ENCODE data around the gene CAMTA1.
A peak's percentile ranks its signal among the peaks of the same experiment; 100 is the strongest.

Gene CAMTA1

DNA sequence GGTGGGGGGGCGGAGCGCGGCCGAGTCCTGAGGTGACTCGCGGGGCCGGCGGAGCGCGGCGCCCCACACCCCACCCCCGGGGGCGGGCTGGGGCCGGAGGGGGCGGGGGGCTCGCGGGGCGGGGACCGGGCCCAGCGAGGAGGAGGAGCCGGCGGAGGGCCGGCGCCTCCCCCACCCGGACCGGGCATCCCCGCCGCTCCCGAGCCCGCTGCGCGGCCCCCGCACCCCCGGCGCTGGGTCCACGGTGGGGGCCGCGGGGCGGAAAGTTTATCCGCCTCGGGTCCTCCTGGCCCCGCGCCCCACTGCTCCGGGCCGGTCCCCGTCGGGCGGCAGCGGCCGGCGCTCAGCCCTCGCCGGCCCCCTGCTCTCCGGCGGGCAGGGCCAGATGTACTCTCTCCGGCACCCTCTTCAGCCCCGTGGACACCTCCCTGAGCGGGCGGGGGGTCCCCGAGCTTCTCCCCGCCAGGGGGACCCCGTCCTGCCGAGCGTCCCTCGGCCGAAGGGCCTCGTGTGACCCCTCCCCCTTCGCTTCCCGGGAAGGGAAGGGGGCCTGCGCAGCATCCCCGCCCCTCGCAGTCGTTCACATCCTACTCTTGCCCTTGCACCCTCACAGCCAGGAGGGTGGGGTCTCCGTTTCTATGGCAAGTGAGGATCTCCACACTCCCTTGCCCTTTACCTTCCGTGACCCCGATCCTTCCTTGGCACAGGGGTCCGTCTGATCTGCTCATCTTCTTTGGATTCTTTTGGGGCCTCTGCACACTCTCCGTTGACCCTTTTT is 663 bp downstream of the CAMTA1 start:
- H3K4me3 ChIP-seq (ENCODE audit: low read length), result peak overlapping the region; percentile 86
- peak overlapping the region; percentile 37; the same call in 1 of the 2 replicates for H2AFZ ChIP-seq (ENCODE audit: low read length)
- peak; percentile 32 for DNase-seq
- peak overlapping the region; percentile 97 for H3K4me2 ChIP-seq (ENCODE audit: low read depth, low read length)
- H3K36me3 ChIP-seq (replicated peaks; ENCODE audit: insufficient read depth, low read length), result no peaks in the 10 kb centered on the region
- H3K4me1 ChIP-seq (ENCODE audit: low read length), result peaks cover 8% of the 10 kb centered on the region; the same call in 1 of the 2 replicates
- H3F3A ChIP-seq (ENCODE audit: insufficient read depth, low read length), result peaks cover 6% of the 10 kb centered on the region; the same call in 1 of the 2 replicates
- no peak overlapping the region for H3K27ac ChIP-seq (ENCODE audit: low read length)
- no peaks in the 10 kb centered on the region for H3K9me3 ChIP-seq (replicated peaks; ENCODE audit: insufficient read depth, low read length)
- H3K27me3 ChIP-seq (replicated peaks; ENCODE audit: insufficient read depth, low read length), result no peaks in the 10 kb centered on the region
- no peak for TF ChIP-seq EZH2 (optimal IDR thresholded peaks at IDR 0.05; ENCODE audit: low read depth, low read length)
- TF ChIP-seq, protein P1, sequence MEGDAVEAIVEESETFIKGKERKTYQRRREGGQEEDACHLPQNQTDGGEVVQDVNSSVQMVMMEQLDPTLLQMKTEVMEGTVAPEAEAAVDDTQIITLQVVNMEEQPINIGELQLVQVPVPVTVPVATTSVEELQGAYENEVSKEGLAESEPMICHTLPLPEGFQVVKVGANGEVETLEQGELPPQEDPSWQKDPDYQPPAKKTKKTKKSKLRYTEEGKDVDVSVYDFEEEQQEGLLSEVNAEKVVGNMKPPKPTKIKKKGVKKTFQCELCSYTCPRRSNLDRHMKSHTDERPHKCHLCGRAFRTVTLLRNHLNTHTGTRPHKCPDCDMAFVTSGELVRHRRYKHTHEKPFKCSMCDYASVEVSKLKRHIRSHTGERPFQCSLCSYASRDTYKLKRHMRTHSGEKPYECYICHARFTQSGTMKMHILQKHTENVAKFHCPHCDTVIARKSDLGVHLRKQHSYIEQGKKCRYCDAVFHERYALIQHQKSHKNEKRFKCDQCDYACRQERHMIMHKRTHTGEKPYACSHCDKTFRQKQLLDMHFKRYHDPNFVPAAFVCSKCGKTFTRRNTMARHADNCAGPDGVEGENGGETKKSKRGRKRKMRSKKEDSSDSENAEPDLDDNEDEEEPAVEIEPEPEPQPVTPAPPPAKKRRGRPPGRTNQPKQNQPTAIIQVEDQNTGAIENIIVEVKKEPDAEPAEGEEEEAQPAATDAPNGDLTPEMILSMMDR (IDR thresholded peaks at IDR 0.05; ENCODE audit: low read length), result no peak
- no peak for TF ChIP-seq EZH2phosphoT487 (IDR thresholded peaks at IDR 0.05; ENCODE audit: low read length)
- H4K20me1 ChIP-seq (ENCODE audit: insufficient read depth, low read length), result peaks cover 11% of the 10 kb centered on the region; the same call in 1 of the 2 replicates
- H3K79me2 ChIP-seq (ENCODE audit: low read length), result peaks cover 50% of the 10 kb centered on the region
- peak overlapping the region; percentile 54; the same call in 1 of the 2 replicates for H3K9ac ChIP-seq (ENCODE audit: low read length)
- no peaks in the 10 kb centered on the region for H3K9me2 ChIP-seq (replicated peaks; ENCODE audit: insufficient read depth, low read length)

DNA sequence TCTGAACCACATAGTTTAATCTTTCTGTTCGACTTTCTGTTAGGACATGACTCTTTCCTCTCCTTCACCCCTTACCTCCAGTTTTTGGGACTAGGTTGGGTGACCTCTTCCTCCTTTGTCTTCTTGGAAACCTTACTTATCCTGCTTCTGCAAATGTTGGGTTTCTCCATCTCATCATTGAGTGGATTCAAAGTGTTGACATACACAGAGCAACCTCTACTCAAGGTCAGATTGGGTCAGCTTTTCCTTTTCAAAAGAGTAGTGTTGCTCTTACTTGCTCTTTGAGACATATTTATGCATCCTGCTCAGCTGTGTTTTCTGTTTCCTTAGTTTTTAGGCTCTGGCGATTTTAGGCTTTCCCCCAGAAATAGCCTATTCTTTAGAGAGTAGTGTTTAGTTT is 3.7 kb downstream of the CAMTA1 start:
- H3K9me3 ChIP-seq (replicated peaks; ENCODE audit: insufficient read depth, low read length), result no peaks in the 10 kb centered on the region
- H3K4me1 ChIP-seq (ENCODE audit: low read length), result peaks cover 8% of the 10 kb centered on the region; the same call in 1 of the 2 replicates
- DNase-seq, result no peak
- H3K36me3 ChIP-seq (replicated peaks; ENCODE audit: insufficient read depth, low read length), result no peaks in the 10 kb centered on the region
- peaks cover 4% of the 10 kb centered on the region; the same call in 1 of the 2 replicates for H3F3A ChIP-seq (ENCODE audit: insufficient read depth, low read length)
- H3K79me2 ChIP-seq (ENCODE audit: low read length), result peaks cover 79% of the 10 kb centered on the region
- no peak for TF ChIP-seq EZH2 (optimal IDR thresholded peaks at IDR 0.05; ENCODE audit: low read depth, low read length)
- TF ChIP-seq EZH2phosphoT487 (IDR thresholded peaks at IDR 0.05; ENCODE audit: low read length), result no peak
- TF ChIP-seq, protein P1 (IDR thresholded peaks at IDR 0.05; ENCODE audit: low read length), result no peak
- H3K4me2 ChIP-seq (ENCODE audit: low read depth, low read length), result no peak overlapping the region
- H3K27me3 ChIP-seq (replicated peaks; ENCODE audit: insufficient read depth, low read length), result no peaks in the 10 kb centered on the region
- H3K4me3 ChIP-seq (ENCODE audit: low read length), result no peak overlapping the region
- no peak overlapping the region for H2AFZ ChIP-seq (ENCODE audit: low read length)
- no peak overlapping the region for H3K27ac ChIP-seq (ENCODE audit: low read length)
- H3K9ac ChIP-seq (ENCODE audit: low read length), result no peak overlapping the region
- peaks cover 11% of the 10 kb centered on the region; the same call in 1 of the 2 replicates for H4K20me1 ChIP-seq (ENCODE audit: insufficient read depth, low read length)
- no peaks in the 10 kb centered on the region for H3K9me2 ChIP-seq (replicated peaks; ENCODE audit: insufficient read depth, low read length)

DNA sequence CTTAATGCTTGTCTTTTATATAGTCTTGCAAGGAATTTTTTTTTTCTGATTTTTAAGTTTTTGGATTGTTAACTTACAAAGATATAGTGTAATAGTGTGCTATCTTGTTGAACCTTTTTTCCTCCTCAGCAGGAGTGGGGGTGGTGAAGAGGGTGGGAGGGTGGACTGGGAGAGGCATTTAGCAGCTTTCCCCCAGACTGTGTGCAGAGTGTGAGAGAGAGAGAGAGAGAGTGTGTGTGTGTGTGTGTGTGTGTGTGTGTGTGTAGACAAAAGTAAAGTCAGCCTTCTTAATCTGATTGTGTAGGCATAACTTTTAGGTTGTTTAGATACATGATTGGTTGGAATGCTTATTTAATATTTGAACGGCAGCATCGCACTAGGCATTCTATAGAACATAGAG is 4.9 kb downstream of the CAMTA1 start:
- Histone ChIP-seq H3K4me3 (ENCODE audit: low read length) (no peak overlapping the region), H3K9me2 (replicated peaks; ENCODE audit: insufficient read depth, low read length) (no peaks in the 10 kb centered on the region), H3K36me3 (replicated peaks; ENCODE audit: insufficient read depth, low read length) (no peaks in the 10 kb centered on the region), H3K9me3 (replicated peaks; ENCODE audit: insufficient read depth, low read length) (no peaks in the 10 kb centered on the region), H3K27ac (ENCODE audit: low read length) (no peak overlapping the region), H2AFZ (ENCODE audit: low read length) (no peak overlapping the region), H3K79me2 (ENCODE audit: low read length) (peaks cover 88% of the 10 kb centered on the region), H3K4me1 (ENCODE audit: low read length) (peaks cover 8% of the 10 kb centered on the region; the same call in 1 of the 2 replicates), H3F3A (ENCODE audit: insufficient read depth, low read length) (no peaks in the 10 kb centered on the region; the same call in 1 of the 2 replicates), H4K20me1 (ENCODE audit: insufficient read depth, low read length) (peaks cover 11% of the 10 kb centered on the region; the same call in 1 of the 2 replicates), H3K9ac (ENCODE audit: low read length) (no peak overlapping the region), H3K4me2 (ENCODE audit: low read depth, low read length) (no peak overlapping the region), H3K27me3 (replicated peaks; ENCODE audit: insufficient read depth, low read length) (no peaks in the 10 kb centered on the region)
- TF ChIP-seq EZH2phosphoT487 (IDR thresholded peaks at IDR 0.05; ENCODE audit: low read length), result no peak
- no peak for TF ChIP-seq EZH2 (optimal IDR thresholded peaks at IDR 0.05; ENCODE audit: low read depth, low read length)
- TF ChIP-seq, protein P1 (IDR thresholded peaks at IDR 0.05; ENCODE audit: low read length), result no peak
- no peak for DNase-seq
